CD4-positive, alpha-beta T cell treated with Interleukin-2 at 100 ng/mL for 4 hours (primary cell): ENCODE results near the gene PACSIN2.

Source experiments
- DNase-seq: peaks from one replicate; pipeline ENCODE4 v3.0.0-alpha.2; 2020; ENCODE audit warnings: low spot score

The PACSIN2 gene

DNA sequence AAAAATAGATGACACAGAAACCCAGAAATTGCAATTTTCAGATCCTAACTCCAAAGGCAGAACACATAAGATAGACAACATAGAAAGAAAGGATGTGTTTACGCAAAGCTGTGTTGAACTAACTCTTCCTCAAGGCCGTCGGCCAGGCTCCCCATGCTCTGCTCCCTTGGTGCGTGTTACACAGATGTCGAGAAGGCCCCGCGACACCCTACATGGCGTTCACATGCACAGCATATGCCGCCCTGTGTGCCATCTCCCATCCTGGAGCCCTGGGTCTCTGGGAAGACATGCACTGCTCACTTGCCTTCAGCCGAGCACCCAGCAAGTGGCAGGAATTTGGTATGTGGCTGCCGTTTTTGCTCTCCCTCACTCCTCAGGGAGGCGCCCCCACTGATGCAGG lies 110.9 kb downstream of the PACSIN2 start:
- no peak for DNase-seq

GRCh38 chr22:42902875-42903510 lies 112.0 kb downstream of the PACSIN2 start:
- DNase-seq, result no peak

GRCh38 chr22:42901790-42902508 lies 113.0 kb downstream of the PACSIN2 start:
- DNase-seq, result no peak

GRCh38 chr22:42897960-42898359 lies 117.0 kb downstream of the PACSIN2 start:
- no peak for DNase-seq

- DNase-seq, result no peak
Observed at GRCh38 chr22:42895541-42895981, 119.4 kb downstream of the PACSIN2 start.

DNA sequence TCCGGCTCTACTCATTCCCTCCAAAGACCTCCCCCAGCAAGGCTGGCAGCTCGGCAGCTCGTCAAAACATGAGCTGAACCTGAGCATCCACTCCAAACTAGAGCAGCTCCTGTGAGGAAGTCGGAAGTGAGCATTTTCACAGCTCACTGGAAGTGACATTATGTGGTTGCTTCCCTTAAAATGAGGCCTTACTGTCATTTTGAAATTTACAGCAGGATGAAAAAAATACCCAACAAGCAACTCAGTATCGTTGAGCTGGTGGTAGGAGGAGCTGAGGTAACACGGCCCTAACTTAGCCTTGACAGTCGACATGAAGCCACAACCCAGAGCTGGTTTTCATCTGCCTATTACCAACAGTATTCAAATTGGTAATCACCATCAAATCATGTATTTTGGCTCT lies 119.9 kb downstream of the PACSIN2 start:
- peak; percentile 24 for DNase-seq

- DNase-seq, result peak; percentile 25
Observed at GRCh38 chr22:42893371-42894150, 121.4 kb downstream of the PACSIN2 start.

DNA sequence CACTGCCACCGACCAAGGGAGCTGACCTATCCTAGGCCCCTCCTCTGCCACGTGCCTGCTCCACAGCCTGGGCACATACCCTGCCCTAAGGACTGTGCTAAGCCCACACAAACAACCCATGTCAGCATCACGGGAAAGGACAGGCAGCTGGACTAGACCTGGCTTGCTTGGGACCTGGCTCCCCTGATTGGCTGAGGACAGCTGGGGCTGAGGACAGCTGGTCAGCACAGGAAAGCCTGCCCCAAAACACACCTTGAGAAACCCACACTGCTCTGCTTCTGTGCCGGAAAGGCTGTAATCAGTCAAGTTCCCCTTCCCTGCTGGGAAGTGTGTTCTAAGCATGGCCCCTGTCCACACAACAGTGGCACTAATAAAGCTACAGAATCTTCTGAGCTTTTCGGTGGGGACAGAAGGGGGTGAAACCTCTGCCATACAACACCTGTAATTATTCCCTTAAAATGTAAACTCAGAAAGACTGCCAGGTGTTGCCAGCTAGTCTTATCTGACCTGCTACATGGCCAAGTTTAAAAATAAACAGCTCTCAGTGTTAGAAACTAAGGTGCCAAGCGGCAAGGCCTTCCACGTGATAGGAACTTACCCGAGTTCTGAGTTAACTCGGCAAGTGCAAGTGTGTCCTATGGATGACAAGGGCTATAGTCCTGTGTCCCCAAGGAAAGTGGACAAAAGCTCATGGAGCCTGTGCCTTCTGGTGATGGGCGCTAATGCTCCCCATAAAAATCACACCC lies 122.2 kb downstream of the PACSIN2 start:
- DNase-seq, result no peak

DNA sequence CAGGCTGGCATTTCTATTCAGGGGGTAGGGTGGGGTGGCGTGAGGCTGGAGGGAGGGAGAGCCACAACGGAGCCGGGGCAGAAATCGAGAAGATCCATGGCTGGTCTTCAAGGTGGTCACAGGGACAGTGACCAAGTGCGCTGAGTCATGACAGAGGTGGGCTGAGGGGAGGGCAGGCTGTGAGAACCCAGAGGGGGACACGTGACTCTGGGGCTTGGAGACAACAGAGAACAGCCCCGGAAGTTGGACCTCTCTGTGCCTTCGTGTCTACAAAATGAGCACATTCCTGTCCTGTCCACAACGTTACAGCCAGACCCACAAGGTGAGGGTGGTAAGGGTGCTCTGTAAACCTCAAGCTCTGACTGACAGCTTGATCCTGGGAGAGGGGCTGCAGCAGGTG lies 122.8 kb downstream of the PACSIN2 start:
- no peak for DNase-seq

GRCh38 chr22:42891696-42892095 lies 123.3 kb downstream of the PACSIN2 start:
- DNase-seq, result no peak

GRCh38 chr22:42891008-42891407 lies 123.9 kb downstream of the PACSIN2 start:
- DNase-seq, result no peak

DNA sequence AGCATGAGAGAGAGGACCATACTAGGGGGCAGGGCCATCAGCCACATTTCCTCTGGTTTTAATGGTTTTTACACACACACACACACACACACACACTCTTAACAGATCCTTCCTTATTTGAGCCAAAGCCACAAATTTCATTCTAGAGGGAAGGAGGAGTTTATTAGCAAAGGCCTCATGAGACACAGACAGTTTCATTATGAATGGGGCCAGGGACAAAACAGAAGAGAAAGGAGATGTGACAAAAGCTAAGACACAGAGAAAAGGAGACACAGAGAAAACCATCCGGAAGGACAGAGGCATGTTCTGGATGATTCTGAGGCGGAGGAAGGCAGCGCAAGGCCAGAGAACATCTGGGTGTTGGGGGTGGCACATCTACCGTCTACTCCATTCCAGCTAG lies 125.6 kb downstream of the PACSIN2 start:
- peak; percentile 2 for DNase-seq

DNA sequence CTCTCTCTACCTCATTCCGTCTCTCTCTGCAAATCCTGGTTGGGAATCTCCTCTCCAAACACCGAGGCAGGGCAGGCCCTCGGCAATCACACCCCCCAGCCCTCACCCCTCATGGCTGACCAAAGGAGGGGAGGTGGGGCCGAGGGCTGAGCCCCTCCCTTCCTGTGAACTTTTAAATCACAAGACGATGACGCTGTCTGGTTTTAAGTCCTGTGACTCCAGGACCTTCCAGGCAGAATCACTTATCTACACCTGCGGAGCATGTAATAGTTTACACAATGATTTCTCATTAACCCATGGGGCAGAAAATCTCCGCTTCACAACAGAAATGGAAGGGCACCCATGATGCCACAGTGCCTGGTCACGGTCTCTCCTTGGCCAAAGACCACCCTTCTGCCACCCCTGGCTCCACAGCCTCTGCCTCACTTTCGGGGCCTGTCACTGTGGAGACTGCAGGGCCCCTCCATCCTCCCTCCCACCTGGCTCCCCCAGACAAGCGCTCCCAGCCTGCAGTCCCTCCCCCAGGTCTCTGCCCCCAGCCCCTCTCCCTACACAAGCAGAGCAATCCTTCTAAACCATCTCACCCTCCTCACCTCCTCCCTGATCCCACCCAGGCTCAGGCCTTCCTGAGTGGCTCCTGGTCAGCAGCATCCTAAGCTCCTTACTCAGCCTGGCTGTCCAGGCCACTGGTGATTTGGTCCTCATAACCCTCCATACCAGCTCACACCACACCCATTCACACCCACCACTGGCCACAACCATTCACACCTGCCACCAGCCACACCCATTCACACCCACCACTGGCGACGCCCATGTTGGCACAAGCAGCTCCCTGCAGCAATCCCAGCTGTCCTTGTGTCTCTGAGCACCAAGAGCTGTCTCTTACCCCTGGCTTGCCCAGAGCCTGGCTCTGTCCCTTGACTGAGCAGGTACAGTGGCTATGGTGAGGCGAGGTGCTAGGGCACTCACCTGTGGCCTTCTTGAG lies 127.1 kb downstream of the PACSIN2 start:
- DNase-seq, result no peak

- DNase-seq, result no peak
Observed at GRCh38 chr22:42887120-42887519, 127.8 kb downstream of the PACSIN2 start.

DNA sequence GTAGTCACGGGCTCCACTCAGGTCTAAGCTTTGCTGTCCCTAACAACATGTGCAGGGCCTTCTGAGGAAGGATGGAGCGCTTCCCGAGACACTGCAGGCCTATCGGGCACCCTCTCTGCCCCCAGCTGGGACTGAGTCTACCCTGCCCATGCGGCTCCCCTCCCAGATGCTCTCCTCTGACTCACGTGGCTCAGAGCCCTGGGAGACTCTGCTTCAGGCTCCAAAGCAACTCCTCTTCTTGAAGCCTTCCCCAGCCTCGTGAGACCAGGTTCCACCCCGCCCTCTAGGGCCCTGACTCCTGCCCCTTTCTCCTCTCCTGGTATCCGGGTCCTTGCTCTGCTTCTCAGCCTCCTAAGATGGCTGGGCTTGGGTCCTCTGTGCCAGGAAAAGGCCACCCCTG lies 129.5 kb downstream of the PACSIN2 start:
- DNase-seq, result no peak

GRCh38 chr22:42884616-42885375 lies 130.2 kb downstream of the PACSIN2 start:
- no peak for DNase-seq

GRCh38 chr22:42883970-42884369 lies 131.0 kb downstream of the PACSIN2 start:
- no peak for DNase-seq

DNA sequence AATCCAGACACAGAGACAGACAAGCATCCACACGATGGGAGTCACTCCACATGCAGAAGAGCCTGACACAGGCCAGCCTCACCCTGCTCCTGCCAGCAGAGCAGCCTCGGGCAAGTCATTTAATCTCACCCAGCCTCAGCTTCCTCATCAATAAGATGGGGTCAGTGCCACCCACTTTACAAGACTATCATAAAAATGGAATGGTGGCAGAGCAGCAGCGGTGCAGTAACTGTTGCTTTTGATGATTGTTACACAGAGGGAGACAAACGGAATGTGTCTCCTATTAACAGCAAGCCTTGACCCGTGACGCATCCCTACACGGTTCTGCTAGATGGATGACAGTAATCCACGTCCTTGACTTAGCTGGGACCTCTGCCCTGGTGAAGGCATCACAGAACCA lies 131.8 kb downstream of the PACSIN2 start:
- no peak for DNase-seq

GRCh38 chr22:42881982-42882656 lies 132.8 kb downstream of the PACSIN2 start:
- no peak for DNase-seq

- DNase-seq, result no peak
Observed at GRCh38 chr22:42881298-42881697, 133.7 kb downstream of the PACSIN2 start.
